CD4-positive, alpha-beta T cell (primary cell): ENCODE measurements around the gene SH3GLB1. TPM values are rescaled to one million over a fixed set of nuclear protein-coding genes. Genes with fewer than 3 reads are reported as not detected.
A peak's percentile ranks its signal among the peaks of the same experiment; 100 is the strongest.

Experiments used
- ATAC-seq: fragments of 200-7000 bp; cut with Tn5 transposase; one replicate; pipeline ENCODE4 v1.10.0; 2022; ENCODE audit warnings: mild to moderate bottlenecking; ENCODE audit not compliant: poor library complexity
- CTCF ChIA-PET: fragments of 350-600 bp; sonication (Branson Sonifier 250); formaldehyde crosslinking; loops from one replicate; lab custom pipeline; 2021; ENCODE audit warnings: antibody characterized with exemption, inconsistent platforms; lab: Charles Lee
- POLR2A ChIA-PET: fragments of 350-600 bp; sonication (Branson Sonifier 250); formaldehyde crosslinking; loops from one replicate; lab custom pipeline; 2021; ENCODE audit warnings: antibody characterized with exemption, inconsistent platforms; lab: Charles Lee
- DNase-seq, 14 experiments: peaks; one replicate each; pipeline ENCODE4 v3.0.0-alpha.2; 2013 to 2020; ENCODE audit warnings: mixed read lengths in 2 of 14
- H3K27ac ChIP-seq, 2 donors: one replicate each; pipeline versions ENCODE4 v1.5.1 to v1.7.0; 2013; ENCODE audit warnings: low read length in 2 of 2, low read depth in 1 of 2, mild to moderate bottlenecking in 1 of 2
- H3K27me3 ChIP-seq, 2 experiments: 1 replicate in 1 of 2; 2 replicates in 1 of 2; pipeline versions ENCODE4 v1.6.1 to v1.7.0; 2013; ENCODE audit warnings: low read length in 2 of 2, control low read depth in 1 of 2, mild to moderate bottlenecking in 1 of 2, moderate library complexity in 1 of 2; ENCODE audit not compliant: insufficient read depth in 2 of 2, control insufficient read depth in 1 of 2
- H3K36me3 ChIP-seq: one replicate; pipeline ENCODE4 v1.6.1; 2013; ENCODE audit warnings: low read length, control low read depth; ENCODE audit not compliant: insufficient read depth
- H3K4me1 ChIP-seq: one replicate; pipeline ENCODE4 v1.6.1; 2013; ENCODE audit warnings: low read length, control low read depth; ENCODE audit not compliant: insufficient read depth
- H3K4me3 ChIP-seq: one replicate; pipeline ENCODE4 v1.5.1; 2013; ENCODE audit warnings: mild to moderate bottlenecking, low read length, moderate library complexity
- H3K9me3 ChIP-seq, 2 experiments: 1 replicate in 1 of 2; 2 replicates in 1 of 2; pipeline versions ENCODE4 v1.6.1 to v1.7.0; 2013; ENCODE audit warnings: low read length in 2 of 2, mild to moderate bottlenecking in 2 of 2, control low read depth in 1 of 2, moderate library complexity in 1 of 2; ENCODE audit not compliant: control insufficient read depth in 1 of 2, insufficient read depth in 1 of 2
- H3K27ac Mint-ChIP-seq: one replicate; pipeline ENCODE4 v1.8.0; 2020; ENCODE audit warnings: mixed read lengths
- H3K27me3 Mint-ChIP-seq: one replicate; pipeline ENCODE4 v1.8.0; 2021; ENCODE audit warnings: mixed read lengths
- H3K36me3 Mint-ChIP-seq: one replicate; pipeline ENCODE4 v1.8.0; 2021; ENCODE audit warnings: low read depth, mixed read lengths
- H3K4me1 Mint-ChIP-seq: one replicate; pipeline ENCODE4 v1.8.0; 2021; ENCODE audit warnings: low read depth, mixed read lengths
- H3K4me3 Mint-ChIP-seq: one replicate; pipeline ENCODE4 v1.8.0; 2020; ENCODE audit warnings: mild to moderate bottlenecking, mixed read lengths
- H3K9me3 Mint-ChIP-seq: one replicate; pipeline ENCODE4 v1.8.0; 2020; ENCODE audit warnings: mixed read lengths
- CTCF ChIP-seq: fragments of 200-600 bp; IDR thresholded peaks from one replicate; pipeline ENCODE4 v1.8.0; 2022; ENCODE audit warnings: antibody characterized with exemption, mild to moderate bottlenecking
- intact Hi-C, 2 experiments: fragments of 100-400 bp; cut with DNase I in 1 of 2; cut with micrococcal nuclease in 1 of 2; formaldehyde crosslinking; loops; one replicate each; pipeline versions ENCODE4 v1.15.1 to v1.9.0; 2023 to 2025; cut with DNase I, micrococcal nuclease
- total RNA-seq, 174 experiments: library from RNA in 2 of 174; stranded (reverse) in 2 of 174; gene quantifications; one replicate each; pipeline ENCODE4 v1.2.3 and lab custom pipeline; 2021 to 2026

SH3GLB1 gene
- total RNA-seq, 2 experiments from 2014 or later: 50.6 to 52.3 TPM

- peaks cover 54% of the 10 kb centered on the region for H3K4me1 Mint-ChIP-seq
Measured at GRCh38 chr1:86703696-86704457, 499 bp upstream of the SH3GLB1 start.

GRCh38 chr1:86704972-86705664 is 742 bp downstream of the SH3GLB1 start:
- no peaks in the 10 kb centered on the region for H3K9me3 Mint-ChIP-seq
- peak overlapping the region; percentile 99 for H3K27ac Mint-ChIP-seq
- H3K36me3 ChIP-seq: no peaks in the 10 kb centered on the region
- H3K9me3 ChIP-seq: no peaks in the 10 kb centered on the region
- H3K4me1 Mint-ChIP-seq: peaks cover 65% of the 10 kb centered on the region
- peaks cover 18% of the 10 kb centered on the region for H3K4me1 ChIP-seq
- CTCF ChIA-PET: interaction anchor here (0.7 to 4.1 kb wide), 27 partner anchors 10 to 1979 kb away, joined by 3 to 89 read pairs (median 7); partner anchors contain the start of genes HS2ST1, LMO4, ODF2L and PKN2
- peak overlapping the region; percentile 84 to 86 for H3K27ac ChIP-seq
- no peaks in the 10 kb centered on the region for H3K27me3 Mint-ChIP-seq
- peaks cover 35% of the 10 kb centered on the region for H3K36me3 Mint-ChIP-seq
- peak overlapping the region; percentile 68 for H3K4me3 ChIP-seq
- H3K27me3 ChIP-seq: no peaks in the 10 kb centered on the region
- DNase-seq (peak in 13 of 14 experiments; percentile 6 to 71 (median 22)), ATAC-seq (no peak)
- TF ChIP-seq CTCF: no peak
- POLR2A ChIA-PET: interaction anchor here (0.7 to 4.3 kb wide), 32 partner anchors 9 to 1980 kb away, joined by 3 to 103 read pairs (median 6); partner anchors contain the start of genes BCL10, HS2ST1, ODF2L and PKN2
- intact Hi-C loops: loop anchor here (2.0 to 10.0 kb wide), 9 partner anchors 14 to 1450 kb away; partner anchors contain the start of genes HS2ST1 (in 2 of the 2), SELENOF (in 2 of the 2), C1orf52 (in 1 of the 2) and ODF2L (in 1 of the 2)
- H3K4me3 Mint-ChIP-seq: peak overlapping the region; percentile 99

More at GRCh38 chr1:86703696-86704457, 499 bp upstream of the SH3GLB1 start:
- ChIA-PET POLR2A (interaction anchor here (0.6 to 4.3 kb wide), 35 partner anchors 8 to 1981 kb away, joined by 3 to 103 read pairs (median 5); partner anchors contain the start of genes BCL10, HS2ST1, ODF2L and PKN2), CTCF (interaction anchor here (0.7 to 4.1 kb wide), 29 partner anchors 9 to 1980 kb away, joined by 3 to 89 read pairs (median 6); partner anchors contain the start of genes HS2ST1, LMO4, ODF2L and PKN2)
- intact Hi-C loops: loop anchor here (1.0 to 10.0 kb wide), 10 partner anchors 15 to 1449 kb away; partner anchors contain the start of genes HS2ST1 (in 2 of the 2), SELENOF (in 2 of the 2), C1orf52 (in 1 of the 2) and ODF2L (in 1 of the 2)
- Mint-ChIP-seq H3K4me3 (peak overlapping the region; percentile 99), H3K9me3 (no peaks in the 10 kb centered on the region), H3K27ac (peak overlapping the region; percentile 99), H3K36me3 (peaks cover 30% of the 10 kb centered on the region), H3K27me3 (no peaks in the 10 kb centered on the region)
- peak; percentile 43 for ATAC-seq
- Histone ChIP-seq H3K36me3 (no peaks in the 10 kb centered on the region), H3K4me1 (peaks cover 18% of the 10 kb centered on the region), H3K27ac (peak overlapping the region; percentile 84 to 86), H3K9me3 (no peaks in the 10 kb centered on the region), H3K27me3 (no peaks in the 10 kb centered on the region), H3K4me3 (peak overlapping the region; percentile 68)
- no peak for TF ChIP-seq CTCF
- peak in 3 of 14 experiments; percentile 32 to 71 (median 55) for DNase-seq

- H3K4me1 ChIP-seq: peaks cover 18% of the 10 kb centered on the region
- peaks cover 69% of the 10 kb centered on the region for H3K4me1 Mint-ChIP-seq
- H3K27ac Mint-ChIP-seq: peak overlapping the region; percentile 99
- ATAC-seq (no peak), DNase-seq (no peak)
- intact Hi-C loops: loop anchor here (2.0 to 10.0 kb wide), 9 partner anchors 13 to 1451 kb away; partner anchors contain the start of genes HS2ST1 (in 2 of the 2), SELENOF (in 2 of the 2), C1orf52 (in 1 of the 2) and ODF2L (in 1 of the 2)
- H3K36me3 Mint-ChIP-seq: peaks cover 35% of the 10 kb centered on the region
- no peaks in the 10 kb centered on the region for H3K36me3 ChIP-seq
- H3K9me3 Mint-ChIP-seq: no peaks in the 10 kb centered on the region
- no peak for TF ChIP-seq CTCF
- no peaks in the 10 kb centered on the region for H3K27me3 Mint-ChIP-seq
- peak overlapping the region; percentile 99 for H3K4me3 Mint-ChIP-seq
- no peaks in the 10 kb centered on the region for H3K9me3 ChIP-seq
- H3K4me3 ChIP-seq: peak overlapping the region; percentile 68
- no peaks in the 10 kb centered on the region for H3K27me3 ChIP-seq
- peak overlapping the region; percentile 84 to 86 for H3K27ac ChIP-seq
- CTCF ChIA-PET: interaction anchor here (0.7 to 4.1 kb wide), 9 partner anchors 12 to 210 kb away, joined by 3 to 89 read pairs (median 13); no protein-coding TSS in a partner anchor
- POLR2A ChIA-PET: interaction anchor here (0.7 to 4.3 kb wide), 6 partner anchors 10 to 1429 kb away, joined by 4 to 103 read pairs (median 28); partner anchors contain the start of genes BCL10, HS2ST1, ODF2L and SELENOF
Measured at GRCh38 chr1:86705665-86705985, 1.2 kb downstream of the SH3GLB1 start.
